Measurements from ENCODE around the gene LEF1. TPM values are rescaled to one million over a fixed set of nuclear protein-coding genes. Genes with fewer than 3 reads are reported as not detected.

LEF1 gene
- total RNA-seq, 6 donors from 2014 or later, result 3.3 to 10.0 (median 5.6) TPM

- WGBS, 2 donors, result 82 to 85% methylated on average over 2 of the region's 2 CpGs
- no peaks in the 10 kb centered on the region for H3K36me3 ChIP-seq
- no peak for DNase-seq
- ATAC-seq (ENCODE audit: low FRiP score in 2 of 2), result no peak
- H3K9me3 ChIP-seq, result no peaks in the 10 kb centered on the region
- no peak overlapping the region for H3K4me3 ChIP-seq
- no peaks in the 10 kb centered on the region for H3K4me1 ChIP-seq
- TF ChIP-seq POLR2A (IDR thresholded peaks at IDR 0.05) (no peak), EP300 (IDR thresholded peaks at IDR 0.05) (no peak), POLR2AphosphoS5 (IDR thresholded peaks at IDR 0.05) (no peak)
- TF ChIP-seq, protein P1, sequence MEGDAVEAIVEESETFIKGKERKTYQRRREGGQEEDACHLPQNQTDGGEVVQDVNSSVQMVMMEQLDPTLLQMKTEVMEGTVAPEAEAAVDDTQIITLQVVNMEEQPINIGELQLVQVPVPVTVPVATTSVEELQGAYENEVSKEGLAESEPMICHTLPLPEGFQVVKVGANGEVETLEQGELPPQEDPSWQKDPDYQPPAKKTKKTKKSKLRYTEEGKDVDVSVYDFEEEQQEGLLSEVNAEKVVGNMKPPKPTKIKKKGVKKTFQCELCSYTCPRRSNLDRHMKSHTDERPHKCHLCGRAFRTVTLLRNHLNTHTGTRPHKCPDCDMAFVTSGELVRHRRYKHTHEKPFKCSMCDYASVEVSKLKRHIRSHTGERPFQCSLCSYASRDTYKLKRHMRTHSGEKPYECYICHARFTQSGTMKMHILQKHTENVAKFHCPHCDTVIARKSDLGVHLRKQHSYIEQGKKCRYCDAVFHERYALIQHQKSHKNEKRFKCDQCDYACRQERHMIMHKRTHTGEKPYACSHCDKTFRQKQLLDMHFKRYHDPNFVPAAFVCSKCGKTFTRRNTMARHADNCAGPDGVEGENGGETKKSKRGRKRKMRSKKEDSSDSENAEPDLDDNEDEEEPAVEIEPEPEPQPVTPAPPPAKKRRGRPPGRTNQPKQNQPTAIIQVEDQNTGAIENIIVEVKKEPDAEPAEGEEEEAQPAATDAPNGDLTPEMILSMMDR (IDR thresholded peaks at IDR 0.05), result no peak
- no peaks in the 10 kb centered on the region for H3K27me3 ChIP-seq
- H3K27ac ChIP-seq, result no peak overlapping the region
Measured at GRCh38 chr4:108156391-108156790, 12.3 kb downstream of the LEF1 start.

DNA sequence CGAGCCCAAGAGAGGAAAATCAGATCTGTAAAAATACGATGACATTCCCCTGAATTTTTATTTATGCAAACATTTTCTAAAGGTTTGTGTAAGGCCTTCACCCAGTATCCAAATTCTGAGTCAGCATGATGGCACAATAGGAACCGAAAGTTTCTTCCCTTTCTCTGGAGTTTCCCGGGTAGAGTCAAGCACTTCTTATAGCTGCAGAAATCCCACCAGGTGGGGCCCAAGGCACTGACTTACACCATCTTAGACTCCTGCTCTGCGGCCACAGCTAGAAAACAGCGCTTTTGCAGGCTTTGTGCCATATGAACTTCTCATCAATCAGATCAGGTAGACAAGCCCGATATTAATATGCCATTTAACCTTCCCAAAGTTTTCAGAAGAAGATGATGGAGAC, 13.4 kb downstream of the LEF1 start:
- TF ChIP-seq, protein P1 (IDR thresholded peaks at IDR 0.05), result no peak
- TF ChIP-seq EP300 (IDR thresholded peaks at IDR 0.05) (no peak), POLR2AphosphoS5 (IDR thresholded peaks at IDR 0.05) (no peak), POLR2A (IDR thresholded peaks at IDR 0.05) (no peak)
- no peaks in the 10 kb centered on the region for H3K9me3 ChIP-seq
- no peak overlapping the region for H3K27ac ChIP-seq
- no peak overlapping the region for H3K4me3 ChIP-seq
- H3K27me3 ChIP-seq, result no peaks in the 10 kb centered on the region
- 62 to 66% methylated on average over 7 of the region's 7 CpGs for WGBS, 2 donors
- DNase-seq, result no peak
- H3K4me1 ChIP-seq, result no peaks in the 10 kb centered on the region
- no peaks in the 10 kb centered on the region for H3K36me3 ChIP-seq
- ATAC-seq (ENCODE audit: low FRiP score in 2 of 2), result no peak

- ATAC-seq (ENCODE audit: low FRiP score in 2 of 2) (no peak), DNase-seq (no peak)
- Histone ChIP-seq H3K4me1 (no peaks in the 10 kb centered on the region), H3K4me3 (no peak overlapping the region), H3K36me3 (no peaks in the 10 kb centered on the region), H3K9me3 (no peaks in the 10 kb centered on the region), H3K27me3 (no peaks in the 10 kb centered on the region), H3K27ac (no peak overlapping the region)
- TF ChIP-seq POLR2A (IDR thresholded peaks at IDR 0.05), result no peak
- no peak for TF ChIP-seq EP300 (IDR thresholded peaks at IDR 0.05)
- TF ChIP-seq, protein P1 (IDR thresholded peaks at IDR 0.05), result no peak
- TF ChIP-seq POLR2AphosphoS5 (IDR thresholded peaks at IDR 0.05), result no peak
- WGBS, 2 donors, result 77 to 86% methylated on average over 1 of the region's 1 CpG
Measured at GRCh38 chr4:108152980-108153379, 15.8 kb downstream of the LEF1 start.

- no peaks in the 10 kb centered on the region for H3K4me1 ChIP-seq
- TF ChIP-seq POLR2A (IDR thresholded peaks at IDR 0.05) (no peak), EP300 (IDR thresholded peaks at IDR 0.05) (no peak), POLR2AphosphoS5 (IDR thresholded peaks at IDR 0.05) (no peak)
- TF ChIP-seq, protein P1 (IDR thresholded peaks at IDR 0.05), result no peak
- H3K27ac ChIP-seq, result no peak overlapping the region
- H3K36me3 ChIP-seq, result no peaks in the 10 kb centered on the region
- no peak for ATAC-seq (ENCODE audit: low FRiP score in 2 of 2)
- H3K9me3 ChIP-seq, result no peaks in the 10 kb centered on the region
- H3K4me3 ChIP-seq, result no peak overlapping the region
- 76 to 79% methylated on average over 3 of the region's 3 CpGs for WGBS, 2 donors
- DNase-seq, result no peak
- H3K27me3 ChIP-seq, result no peaks in the 10 kb centered on the region
Measured at GRCh38 chr4:108149588-108150380, 18.9 kb downstream of the LEF1 start.

GRCh38 chr4:108148316-108148715, 20.4 kb downstream of the LEF1 start:
- DNase-seq, result no peak
- no peak for TF ChIP-seq POLR2AphosphoS5 (IDR thresholded peaks at IDR 0.05)
- no peak for TF ChIP-seq POLR2A (IDR thresholded peaks at IDR 0.05)
- TF ChIP-seq, protein P1 (IDR thresholded peaks at IDR 0.05), result no peak
- TF ChIP-seq EP300 (IDR thresholded peaks at IDR 0.05), result no peak
- no peak for ATAC-seq (ENCODE audit: low FRiP score in 2 of 2)
- Histone ChIP-seq H3K36me3 (no peaks in the 10 kb centered on the region), H3K4me3 (no peak overlapping the region), H3K27me3 (no peaks in the 10 kb centered on the region), H3K27ac (no peak overlapping the region), H3K4me1 (no peaks in the 10 kb centered on the region), H3K9me3 (no peaks in the 10 kb centered on the region)
- 87 to 96% methylated on average over 1 of the region's 1 CpG for whole genome bisulfite sequencing, 2 donors
